HG03159 (cell line): ENCODE results near the gene LOXL3.

Source experiments
- ATAC-seq: cut with Tn5 transposase; IDR thresholded peaks from one replicate; pipeline ENCODE4 v1.9.1; 2021; ENCODE audit warnings: mild to moderate bottlenecking, moderate library complexity; ENCODE audit not compliant: unreplicated experiment

Gene LOXL3

GRCh38 chr2:74551942-74552913, 1.5 kb downstream of the LOXL3 start:
- ATAC-seq, result no peak

- ATAC-seq, result no peak
Measured at GRCh38 chr2:74551530-74551929, 2.2 kb downstream of the LOXL3 start.

- no peak for ATAC-seq
Measured at GRCh38 chr2:74550231-74550630, 3.5 kb downstream of the LOXL3 start.

- no peak for ATAC-seq
Measured at GRCh38 chr2:74548900-74549826, 4.6 kb downstream of the LOXL3 start.

GRCh38 chr2:74548285-74548899, 5.3 kb downstream of the LOXL3 start:
- ATAC-seq, result no peak

GRCh38 chr2:74546004-74546403, 7.7 kb downstream of the LOXL3 start:
- no peak for ATAC-seq

GRCh38 chr2:74544634-74545033, 9.1 kb downstream of the LOXL3 start:
- no peak for ATAC-seq

GRCh38 chr2:74542978-74543377, 10.8 kb downstream of the LOXL3 start:
- ATAC-seq, result no peak

GRCh38 chr2:74540291-74540690, 13.5 kb downstream of the LOXL3 start:
- no peak for ATAC-seq

- ATAC-seq, result no peak
Measured at GRCh38 chr2:74538881-74539339, 14.8 kb downstream of the LOXL3 start.

GRCh38 chr2:74537140-74537539, 16.6 kb downstream of the LOXL3 start:
- ATAC-seq, result no peak

GRCh38 chr2:74536166-74536950, 17.4 kb downstream of the LOXL3 start:
- no peak for ATAC-seq

- ATAC-seq, result no peak
Measured at GRCh38 chr2:74535440-74535965, 18.2 kb downstream of the LOXL3 start.

- ATAC-seq, result no peak
Measured at GRCh38 chr2:74534411-74534810, 19.3 kb downstream of the LOXL3 start.

GRCh38 chr2:74533464-74533863, 20.3 kb downstream of the LOXL3 start:
- ATAC-seq, result no peak

GRCh38 chr2:74532222-74532621, 21.5 kb downstream of the LOXL3 start:
- ATAC-seq, result no peak

- no peak for ATAC-seq
Measured at GRCh38 chr2:74531666-74532065, 22.1 kb downstream of the LOXL3 start.

- peak; percentile 21 for ATAC-seq
Measured at GRCh38 chr2:74530239-74531187, 23.2 kb downstream of the LOXL3 start.
